Uterus (tissue), 4 donors: ENCODE measurements around the gene SLC41A1. TPM values are rescaled to one million over a fixed set of nuclear protein-coding genes. Genes with fewer than 3 reads are reported as not detected.

Source experiments
- DNase-seq, 2 donors: peaks; one replicate each; pipeline ENCODE4 v3.0.0-alpha.2; 2019 to 2020
- H3K27ac ChIP-seq, 2 donors: fragments of 200-600 bp; sonication (generic); 1 replicate in 1 of 2; 2 replicates in 1 of 2; pipeline ENCODE4 v1.5.1; 2016 to 2018
- H3K27me3 ChIP-seq, 2 donors: fragments of 200-600 bp; sonication (generic); one replicate each; pipeline ENCODE4 v1.5.1; 2018 to 2019; ENCODE audit warnings: control low read depth in 1 of 2
- H3K36me3 ChIP-seq, 2 donors: fragments of 200-600 bp; sonication (generic); one replicate each; pipeline ENCODE4 v1.5.1; 2019; ENCODE audit warnings: control low read depth in 1 of 2
- H3K4me1 ChIP-seq, 2 donors: fragments of 200-600 bp; sonication (generic); one replicate each; pipeline ENCODE4 v1.5.1; 2018 to 2019; ENCODE audit warnings: control low read depth in 1 of 2
- H3K4me3 ChIP-seq, 2 donors: fragments of 200-600 bp; sonication (generic); 1 replicate in 1 of 2; 2 replicates in 1 of 2; pipeline ENCODE4 v1.5.1; 2018 to 2019; ENCODE audit warnings: mild to moderate bottlenecking in 1 of 2
- H3K9me3 ChIP-seq, 2 donors: fragments of 200-600 bp; sonication (generic); one replicate each; pipeline ENCODE4 v1.5.1; 2019; ENCODE audit warnings: control low read depth in 1 of 2
- POLR2A ChIP-seq, 2 donors: fragments of 450-650 bp; IDR thresholded peaks; one replicate each; pipeline ENCODE4 v1.6.1; 2016; ENCODE audit warnings: antibody characterized with exemption in 2 of 2, mild to moderate bottlenecking in 1 of 2, moderate library complexity in 1 of 2
- intact Hi-C: fragments of 100-400 bp; cut with DNase I; formaldehyde crosslinking; loops from one replicate; pipeline ENCODE4 v1.15.1; 2023; ENCODE audit warnings: low total_unique reads
- total RNA-seq, 4 donors: library from RNA; depleted of rRNA in 3 of 4; stranded (reverse); fragments of >200 nt in 3 of 4; gene quantifications; one replicate each; pipeline versions ENCODE4 v1.1.0 to v1.2.4, GENCODE V29; 2014 to 2023
- TF ChIP-seq, protein P1 (sequence below), 4 experiments: fragments of 200-600 bp in 2 of 4; fragments of 450-650 bp in 2 of 4; sonication (generic) in 2 of 4; IDR thresholded peaks; one replicate each; pipeline ENCODE4 v1.5.1; 2016 to 2019; ENCODE audit warnings: antibody characterized with exemption in 4 of 4, mild to moderate bottlenecking in 2 of 4, moderate library complexity in 1 of 4
- donor health status: DM: yes; HTN: yes; CAD: no.

SLC41A1 gene
- total RNA-seq, 4 donors from 2014 or later, result 1.0 to 35.4 (median 23.5) TPM

DNA sequence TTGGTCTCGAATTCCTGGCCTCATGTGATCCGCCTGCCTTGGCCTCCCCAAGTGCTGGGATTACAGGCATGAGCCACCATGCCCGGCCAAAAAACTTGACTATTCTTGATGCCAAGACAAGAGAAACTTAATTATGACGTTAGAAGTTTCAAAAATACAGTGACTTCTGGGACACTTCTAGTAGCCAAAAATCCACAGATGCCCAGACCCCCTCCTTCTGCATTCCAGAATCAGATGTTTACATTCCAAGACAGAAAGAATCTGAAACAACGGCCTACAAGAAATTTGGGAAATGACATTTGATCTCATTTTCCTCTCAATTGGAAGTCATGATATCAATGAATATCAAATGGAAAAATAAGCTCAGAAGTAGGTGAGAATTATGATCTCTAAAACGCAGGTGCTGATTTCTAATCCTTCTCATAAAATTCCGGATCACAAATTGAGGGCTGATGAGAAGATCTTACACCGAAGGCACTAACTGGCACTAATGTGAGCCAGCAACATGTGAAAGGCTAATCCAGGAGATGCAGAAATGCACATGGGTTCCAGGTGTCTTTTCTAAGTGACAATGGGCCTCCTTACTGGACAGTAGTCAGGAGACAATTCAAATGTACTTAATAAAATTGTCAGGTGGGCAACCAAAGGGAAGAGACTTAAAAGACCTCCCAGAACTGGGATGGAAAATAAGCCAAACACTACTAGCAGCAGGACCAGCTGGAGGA, 43.2 kb downstream of the SLC41A1 start:
- TF ChIP-seq POLR2A (IDR thresholded peaks at IDR 0.05), result no peak
- TF ChIP-seq, protein P1, sequence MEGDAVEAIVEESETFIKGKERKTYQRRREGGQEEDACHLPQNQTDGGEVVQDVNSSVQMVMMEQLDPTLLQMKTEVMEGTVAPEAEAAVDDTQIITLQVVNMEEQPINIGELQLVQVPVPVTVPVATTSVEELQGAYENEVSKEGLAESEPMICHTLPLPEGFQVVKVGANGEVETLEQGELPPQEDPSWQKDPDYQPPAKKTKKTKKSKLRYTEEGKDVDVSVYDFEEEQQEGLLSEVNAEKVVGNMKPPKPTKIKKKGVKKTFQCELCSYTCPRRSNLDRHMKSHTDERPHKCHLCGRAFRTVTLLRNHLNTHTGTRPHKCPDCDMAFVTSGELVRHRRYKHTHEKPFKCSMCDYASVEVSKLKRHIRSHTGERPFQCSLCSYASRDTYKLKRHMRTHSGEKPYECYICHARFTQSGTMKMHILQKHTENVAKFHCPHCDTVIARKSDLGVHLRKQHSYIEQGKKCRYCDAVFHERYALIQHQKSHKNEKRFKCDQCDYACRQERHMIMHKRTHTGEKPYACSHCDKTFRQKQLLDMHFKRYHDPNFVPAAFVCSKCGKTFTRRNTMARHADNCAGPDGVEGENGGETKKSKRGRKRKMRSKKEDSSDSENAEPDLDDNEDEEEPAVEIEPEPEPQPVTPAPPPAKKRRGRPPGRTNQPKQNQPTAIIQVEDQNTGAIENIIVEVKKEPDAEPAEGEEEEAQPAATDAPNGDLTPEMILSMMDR (IDR thresholded peaks at IDR 0.05), result no peak
- no peaks in the 10 kb centered on the region for H3K9me3 ChIP-seq
- intact Hi-C loops, result no loop called here
- H3K4me1 ChIP-seq, result no peaks in the 10 kb centered on the region
- no peaks in the 10 kb centered on the region for H3K27me3 ChIP-seq
- H3K36me3 ChIP-seq, result no peaks in the 10 kb centered on the region
- H3K27ac ChIP-seq, result no peak overlapping the region
- no peak overlapping the region for H3K4me3 ChIP-seq
- no peak for DNase-seq

GRCh38 chr1:205767248-205767647, 45.8 kb downstream of the SLC41A1 start:
- no peaks in the 10 kb centered on the region for H3K36me3 ChIP-seq
- H3K4me1 ChIP-seq, result no peaks in the 10 kb centered on the region
- TF ChIP-seq, protein P1 (IDR thresholded peaks at IDR 0.05), result no peak
- no peak for TF ChIP-seq POLR2A (IDR thresholded peaks at IDR 0.05)
- H3K9me3 ChIP-seq, result no peaks in the 10 kb centered on the region
- intact Hi-C loops, result no loop called here
- no peak for DNase-seq
- no peaks in the 10 kb centered on the region for H3K27me3 ChIP-seq
- no peak overlapping the region for H3K27ac ChIP-seq
- H3K4me3 ChIP-seq, result no peak overlapping the region

GRCh38 chr1:205766570-205766969, 46.4 kb downstream of the SLC41A1 start:
- intact Hi-C loops, result no loop called here
- H3K9me3 ChIP-seq, result no peaks in the 10 kb centered on the region
- no peak overlapping the region for H3K4me3 ChIP-seq
- no peaks in the 10 kb centered on the region for H3K4me1 ChIP-seq
- TF ChIP-seq, protein P1 (IDR thresholded peaks at IDR 0.05), result no peak
- no peak for TF ChIP-seq POLR2A (IDR thresholded peaks at IDR 0.05)
- H3K27ac ChIP-seq, result no peak overlapping the region
- H3K27me3 ChIP-seq, result no peaks in the 10 kb centered on the region
- no peaks in the 10 kb centered on the region for H3K36me3 ChIP-seq
- no peak for DNase-seq

DNA sequence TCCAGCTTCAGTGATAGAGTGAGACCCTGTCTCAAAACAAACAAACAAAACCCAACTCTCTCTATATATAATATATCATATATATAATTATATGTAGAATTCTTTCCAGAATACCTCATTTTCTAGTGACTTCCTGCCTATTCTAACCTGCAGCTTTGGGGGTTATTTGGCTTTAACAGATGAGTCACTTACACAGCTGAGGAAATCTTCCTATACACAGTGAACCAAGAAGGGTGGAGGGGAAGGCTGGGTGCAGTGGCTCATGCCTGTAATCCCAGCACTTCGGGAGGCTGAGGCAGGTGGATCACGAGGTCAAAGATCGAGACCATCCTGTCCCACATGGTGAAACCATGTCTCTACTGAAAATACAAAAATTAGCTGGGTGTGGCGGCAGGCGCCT, 47.0 kb downstream of the SLC41A1 start:
- no peak for DNase-seq
- H3K9me3 ChIP-seq, result no peaks in the 10 kb centered on the region
- H3K4me3 ChIP-seq, result no peak overlapping the region
- H3K36me3 ChIP-seq, result no peaks in the 10 kb centered on the region
- intact Hi-C loops, result no loop called here
- no peak overlapping the region for H3K27ac ChIP-seq
- TF ChIP-seq, protein P1 (IDR thresholded peaks at IDR 0.05), result no peak
- TF ChIP-seq POLR2A (IDR thresholded peaks at IDR 0.05), result no peak
- no peaks in the 10 kb centered on the region for H3K27me3 ChIP-seq
- H3K4me1 ChIP-seq, result no peaks in the 10 kb centered on the region

DNA sequence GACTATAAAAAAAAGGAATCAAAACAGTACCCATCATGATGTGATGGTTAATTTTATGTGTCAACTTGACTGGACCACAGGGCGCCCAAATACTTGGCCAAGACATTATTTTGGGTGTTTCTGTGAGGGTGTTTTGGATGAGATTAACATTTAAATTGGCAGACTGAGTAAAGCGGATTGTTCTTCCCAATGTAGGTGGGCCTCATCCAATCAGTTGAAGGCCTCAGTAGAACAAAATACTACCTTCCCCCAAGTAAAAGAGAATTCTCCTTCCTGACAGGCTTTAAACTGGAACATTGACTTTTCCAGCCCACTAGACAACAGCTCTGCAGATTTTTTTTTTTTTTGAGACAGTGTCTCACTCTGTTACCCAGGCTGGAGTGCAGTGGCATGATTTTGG, 48.4 kb downstream of the SLC41A1 start:
- Histone ChIP-seq H3K9me3 (no peaks in the 10 kb centered on the region), H3K36me3 (no peaks in the 10 kb centered on the region), H3K4me1 (no peaks in the 10 kb centered on the region), H3K27ac (no peak overlapping the region), H3K27me3 (no peaks in the 10 kb centered on the region), H3K4me3 (no peak overlapping the region)
- TF ChIP-seq, protein P1 (IDR thresholded peaks at IDR 0.05), result no peak
- TF ChIP-seq POLR2A (IDR thresholded peaks at IDR 0.05), result no peak
- intact Hi-C loops, result no loop called here
- no peak for DNase-seq
